ENCODE results near the gene SMAD1.
"Not testable (repeated sequence)": the region's sequence is repeated elsewhere in the genome, so short reads cannot be mapped to it uniquely, and the experiment has no call there.

Gene SMAD1

GRCh38 chr4:145564540-145564939 lies 82.9 kb downstream of the SMAD1 start:
- DNase-seq (ENCODE audit: low read depth), result no peak

DNA sequence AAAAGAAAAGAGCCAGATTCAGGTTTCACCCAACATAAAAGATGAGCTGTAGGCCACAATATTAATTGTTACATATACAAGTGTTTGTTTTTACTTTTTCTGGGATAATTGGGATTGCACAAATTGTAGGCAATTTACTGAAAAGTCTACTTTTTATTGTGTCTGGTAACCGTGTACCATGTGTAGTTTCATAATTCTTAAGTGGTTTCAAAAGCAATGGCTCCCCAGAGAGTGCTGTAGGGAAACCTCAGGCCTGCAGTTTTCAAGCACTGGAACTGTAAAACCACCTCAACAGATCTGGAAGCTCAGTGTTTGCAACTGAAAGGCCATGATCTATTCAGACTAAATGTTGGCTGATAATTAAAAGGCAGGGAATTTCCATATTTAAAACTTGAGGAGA lies 83.7 kb downstream of the SMAD1 start:
- no peak for DNase-seq (ENCODE audit: low read depth)

- no peak for DNase-seq (ENCODE audit: low read depth)
These were observed 84.5 kb downstream of the SMAD1 start for GRCh38 chr4:145566086-145566708.

DNA sequence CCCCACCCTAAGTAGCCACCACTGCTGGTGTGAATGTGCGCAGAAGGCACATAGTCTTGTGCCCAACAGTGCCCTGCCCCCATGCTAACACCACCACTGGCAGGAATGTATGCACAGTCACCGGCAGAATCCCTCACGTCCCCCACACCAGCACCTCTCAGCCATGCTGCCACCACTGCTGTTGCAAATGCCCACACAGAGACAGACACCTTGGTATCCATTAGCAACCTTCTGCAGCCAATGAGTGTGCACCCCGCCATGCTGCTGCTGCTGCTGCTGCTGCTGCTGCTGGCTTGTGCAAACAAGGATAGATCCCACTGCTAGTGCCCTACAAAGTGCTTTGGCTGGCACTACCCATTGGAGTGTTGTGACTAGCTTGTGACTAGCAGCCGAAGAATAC lies 85.1 kb downstream of the SMAD1 start:
- no peak for DNase-seq (ENCODE audit: low read depth)

- no peak for DNase-seq (ENCODE audit: low read depth)
These were observed 85.9 kb downstream of the SMAD1 start for GRCh38 chr4:145567516-145567915.

DNA sequence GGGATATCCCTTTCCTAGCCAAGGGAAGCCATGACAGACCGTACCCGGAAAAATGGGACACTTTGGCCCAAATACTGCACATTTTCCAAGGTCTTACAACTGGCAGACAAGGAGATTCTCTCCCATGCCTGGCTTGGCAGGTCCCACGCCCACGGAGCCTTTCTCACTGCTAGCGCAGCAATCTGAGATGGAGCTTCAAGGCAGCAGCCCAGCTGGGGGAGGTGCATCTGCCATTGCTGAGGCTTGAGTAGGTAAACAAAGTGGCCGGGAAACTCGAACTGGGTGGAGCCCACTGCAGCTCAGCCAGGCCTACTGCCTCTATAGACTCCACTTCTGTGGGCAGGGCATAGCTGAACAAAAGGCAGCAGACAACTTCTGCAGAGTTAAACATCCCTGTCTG lies 92.9 kb downstream of the SMAD1 start:
- DNase-seq (ENCODE audit: low read depth), result not testable (repeated sequence)

- DNase-seq (ENCODE audit: low read depth), result no peak
These were observed 99.3 kb downstream of the SMAD1 start for GRCh38 chr4:145580906-145581305.

DNA sequence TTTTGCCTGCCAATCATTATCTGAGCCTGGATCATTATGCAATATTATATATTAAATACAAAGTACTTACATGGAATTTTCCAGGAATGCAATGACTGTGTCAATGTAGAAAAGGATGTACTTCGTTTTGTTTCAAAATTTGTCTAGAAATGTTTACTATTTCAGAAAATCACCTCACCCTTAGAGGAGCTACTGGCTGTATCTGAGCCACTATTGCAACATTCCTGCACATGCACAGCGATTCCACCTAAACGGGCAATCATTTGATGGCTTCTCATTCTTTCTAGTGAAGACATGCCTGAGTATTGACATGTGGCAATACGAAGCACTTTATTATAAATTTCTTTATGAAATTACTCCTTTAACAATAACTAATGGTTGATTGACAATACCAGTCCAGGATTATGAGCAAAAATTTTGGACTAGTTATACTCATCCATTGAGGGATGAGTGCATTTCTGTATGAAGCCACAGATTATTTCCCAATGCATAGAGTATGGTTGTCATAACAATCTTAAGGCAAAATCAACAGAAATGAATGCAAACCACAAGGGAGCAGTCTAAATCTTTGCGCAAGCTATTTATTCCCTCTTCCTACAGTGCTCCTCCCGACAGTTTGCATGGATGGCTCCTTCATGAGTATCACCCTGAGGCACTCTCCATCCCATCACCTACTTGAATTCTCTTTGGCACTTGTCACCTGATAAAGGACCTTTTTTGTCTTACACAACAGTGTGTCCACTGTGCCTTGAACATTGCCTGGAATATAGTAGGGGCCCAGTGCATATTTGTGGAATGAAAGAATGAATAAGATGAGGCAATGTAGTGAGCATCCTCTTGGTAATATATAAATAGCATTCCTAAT lies 101.8 kb downstream of the SMAD1 start:
- no peak for DNase-seq (ENCODE audit: low read depth)

DNA sequence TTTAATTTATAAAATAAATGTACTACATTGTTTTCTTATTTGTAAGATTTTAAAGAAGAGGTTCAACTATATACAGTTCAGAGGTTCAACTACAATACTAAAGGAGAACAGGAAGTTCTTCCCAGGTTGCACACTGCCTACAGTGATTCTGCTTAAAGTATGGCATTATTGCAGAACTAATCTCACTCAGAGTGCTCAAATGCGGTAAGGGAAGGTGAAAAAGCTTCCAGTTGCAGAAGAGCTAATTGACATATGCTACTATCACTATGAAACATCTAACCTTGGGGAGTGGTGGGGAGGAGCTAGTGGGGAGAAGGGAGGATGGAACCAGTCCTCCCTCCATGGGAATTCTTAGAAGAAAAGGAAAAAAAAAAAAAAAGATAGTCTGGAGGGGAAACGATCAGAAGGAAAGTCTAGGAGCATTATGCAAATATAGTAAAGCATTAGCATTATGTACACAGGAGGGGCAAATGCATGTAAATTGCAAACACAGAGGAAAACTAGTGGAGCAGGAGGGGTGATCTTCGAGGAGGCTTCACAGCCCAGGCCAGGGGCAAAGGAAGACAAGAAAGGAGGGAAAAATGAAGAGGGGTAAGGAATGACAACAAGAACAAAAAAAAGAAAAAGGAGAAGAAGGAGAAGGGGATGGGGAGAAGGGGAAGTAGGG lies 105.6 kb downstream of the SMAD1 start:
- DNase-seq (ENCODE audit: low read depth), result no peak

- not testable (repeated sequence) for DNase-seq (ENCODE audit: low read depth)
These were observed 107.7 kb downstream of the SMAD1 start for GRCh38 chr4:145589381-145589780.

DNA sequence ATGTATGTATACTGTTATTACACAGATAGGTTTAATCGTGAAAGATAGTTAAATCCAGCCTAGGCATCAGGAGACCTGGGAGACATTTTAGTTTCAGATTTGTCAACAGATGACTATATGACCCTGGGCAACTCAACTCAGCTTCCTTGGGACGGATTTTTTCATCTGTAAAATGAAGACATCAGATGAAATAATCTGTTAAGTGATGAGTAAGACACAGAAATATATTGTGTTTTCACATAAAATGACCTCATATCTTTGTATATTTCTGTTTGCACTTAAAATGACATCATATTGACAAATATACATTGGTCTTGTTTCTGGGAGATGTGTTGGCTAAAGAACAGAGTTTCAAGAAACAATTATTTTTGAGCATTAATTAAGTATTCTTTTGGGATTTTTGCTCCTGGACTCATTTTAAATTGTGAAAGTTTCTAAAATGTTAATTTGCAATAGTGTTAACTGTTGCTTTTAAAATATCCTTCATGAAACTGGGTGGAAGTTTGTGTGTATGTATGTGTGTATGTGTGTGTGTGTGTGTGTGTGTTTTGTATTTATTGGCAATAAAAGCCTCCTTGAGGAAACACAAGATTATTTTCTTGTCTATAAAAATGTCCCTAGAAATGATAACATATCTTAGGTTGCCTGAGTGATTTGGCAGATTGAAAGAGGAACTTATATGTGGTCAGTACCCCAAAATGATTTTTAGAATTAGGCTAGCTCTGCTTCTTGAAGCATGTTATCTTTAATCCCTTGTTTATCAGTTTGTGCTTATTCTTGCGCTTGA lies 108.5 kb downstream of the SMAD1 start:
- no peak for DNase-seq (ENCODE audit: low read depth)

DNA sequence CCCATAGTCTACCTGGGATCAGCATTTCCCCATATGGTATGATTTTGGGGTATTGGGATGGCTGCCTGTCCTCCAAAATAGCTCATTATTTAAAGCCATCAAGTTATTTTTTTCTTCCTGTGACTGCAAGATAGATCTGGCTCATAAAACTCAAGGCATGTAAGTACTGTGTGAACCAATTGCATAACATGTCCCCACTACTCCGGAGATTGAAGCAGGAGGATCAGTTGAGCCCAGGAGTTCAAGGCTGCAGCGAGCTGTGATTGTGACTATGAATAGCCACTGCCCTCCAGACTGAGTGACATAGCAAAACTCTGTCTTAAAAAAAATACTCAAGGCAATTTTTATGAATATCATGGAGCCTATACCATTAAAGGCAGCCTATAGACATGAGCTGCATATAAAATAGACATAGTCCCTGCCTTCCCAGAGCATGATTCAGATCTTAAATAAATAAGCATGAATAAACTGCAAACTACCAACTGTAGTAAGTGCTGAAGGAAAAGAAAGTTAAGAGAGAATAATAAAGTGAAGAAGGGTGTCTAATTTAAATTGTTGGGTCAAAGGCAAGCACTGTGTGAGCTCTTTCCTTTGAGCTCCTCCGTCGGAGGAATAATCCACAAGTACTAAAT lies 120.6 kb downstream of the SMAD1 start:
- DNase-seq (ENCODE audit: low read depth), result no peak

DNA sequence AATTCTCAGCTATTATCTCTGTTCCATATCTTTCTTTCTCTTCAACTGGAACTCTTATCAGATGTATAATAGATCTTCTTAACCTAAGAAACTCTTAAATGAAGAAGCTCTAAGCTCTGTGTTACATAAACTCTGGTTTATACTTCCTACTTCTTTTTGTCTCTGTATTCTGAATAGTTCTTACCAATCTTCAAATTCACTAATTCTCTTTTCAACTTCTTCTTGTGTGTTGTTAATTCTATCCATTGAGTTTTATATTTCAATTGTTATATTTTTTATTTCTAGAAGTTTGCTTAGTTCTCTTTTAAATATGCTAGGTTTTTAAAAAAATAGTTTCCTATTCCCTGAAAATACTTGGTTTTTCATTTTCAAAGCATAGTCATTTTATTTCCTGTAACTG lies 124.3 kb downstream of the SMAD1 start:
- no peak for DNase-seq (ENCODE audit: low read depth)

Measured in stimulated activated CD8-positive, alpha-beta memory T cell treated with anti-CD3 and anti-CD28 coated beads, Interleukin-7, amount 100 ng/mL, for 24 hours (primary cell).